Measurements from ENCODE around the gene MYOM1.

MYOM1 gene

DNA sequence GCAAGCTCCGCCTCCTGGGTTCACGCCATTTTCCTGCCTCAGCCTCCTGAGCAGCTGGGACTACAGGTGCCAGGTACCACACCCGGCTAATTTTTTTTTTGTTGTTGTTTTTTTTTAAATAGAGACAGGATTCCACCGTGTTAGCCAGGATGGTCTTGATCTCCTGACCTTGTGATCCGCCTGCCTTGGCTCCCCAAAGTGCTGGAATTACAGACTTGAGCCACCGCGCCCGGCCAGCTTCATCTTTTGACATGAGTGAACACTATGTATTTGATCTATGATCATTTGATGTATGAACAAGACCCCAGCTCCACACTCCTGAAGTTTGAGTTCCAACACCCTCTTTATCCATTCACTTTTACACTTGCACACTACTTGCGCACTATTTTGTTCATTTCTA, 163.5 kb downstream of the MYOM1 start:
- Histone ChIP-seq H3K4me1 (no peaks in the 10 kb centered on the region), H2AFZ (no peak overlapping the region), H3K27me3 (ENCODE audit: control insufficient read depth, insufficient read depth, low read length) (no peaks in the 10 kb centered on the region), H3K4me2 (ENCODE audit: low read length) (no peak overlapping the region), H3K9ac (no peak overlapping the region), H3K79me2 (no peaks in the 10 kb centered on the region), H3K4me3 (ENCODE audit: low read depth, low read length) (no peak overlapping the region), H3K9me3 (ENCODE audit: control insufficient read depth, low read length) (no peaks in the 10 kb centered on the region), H3K36me3 (ENCODE audit: control insufficient read depth, insufficient read depth, low read length) (no peaks in the 10 kb centered on the region), H3K27ac (no peak overlapping the region)
- TF ChIP-seq, protein P1, sequence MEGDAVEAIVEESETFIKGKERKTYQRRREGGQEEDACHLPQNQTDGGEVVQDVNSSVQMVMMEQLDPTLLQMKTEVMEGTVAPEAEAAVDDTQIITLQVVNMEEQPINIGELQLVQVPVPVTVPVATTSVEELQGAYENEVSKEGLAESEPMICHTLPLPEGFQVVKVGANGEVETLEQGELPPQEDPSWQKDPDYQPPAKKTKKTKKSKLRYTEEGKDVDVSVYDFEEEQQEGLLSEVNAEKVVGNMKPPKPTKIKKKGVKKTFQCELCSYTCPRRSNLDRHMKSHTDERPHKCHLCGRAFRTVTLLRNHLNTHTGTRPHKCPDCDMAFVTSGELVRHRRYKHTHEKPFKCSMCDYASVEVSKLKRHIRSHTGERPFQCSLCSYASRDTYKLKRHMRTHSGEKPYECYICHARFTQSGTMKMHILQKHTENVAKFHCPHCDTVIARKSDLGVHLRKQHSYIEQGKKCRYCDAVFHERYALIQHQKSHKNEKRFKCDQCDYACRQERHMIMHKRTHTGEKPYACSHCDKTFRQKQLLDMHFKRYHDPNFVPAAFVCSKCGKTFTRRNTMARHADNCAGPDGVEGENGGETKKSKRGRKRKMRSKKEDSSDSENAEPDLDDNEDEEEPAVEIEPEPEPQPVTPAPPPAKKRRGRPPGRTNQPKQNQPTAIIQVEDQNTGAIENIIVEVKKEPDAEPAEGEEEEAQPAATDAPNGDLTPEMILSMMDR (IDR thresholded peaks at IDR 0.05): no peak

DNA sequence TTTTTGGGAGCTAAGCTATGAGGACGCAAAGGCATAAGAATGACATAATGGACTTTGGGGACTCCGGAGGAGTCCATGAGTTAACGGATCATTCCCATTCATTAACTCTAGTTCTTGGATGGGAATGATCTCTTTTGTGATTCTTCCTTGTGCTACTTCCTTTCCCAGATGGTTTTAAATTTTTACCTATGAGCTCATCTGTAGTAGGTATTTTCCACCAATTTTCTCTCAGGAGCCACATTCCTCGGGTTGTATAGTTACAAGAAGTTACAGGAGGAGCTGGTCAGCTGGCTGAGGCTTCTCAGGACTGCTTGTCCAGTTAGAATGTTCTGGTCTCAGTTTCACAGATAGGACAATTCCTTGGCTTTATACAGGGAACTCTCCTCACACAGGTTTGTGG, 164.0 kb downstream of the MYOM1 start:
- Histone ChIP-seq H3K9ac (no peak overlapping the region), H3K9me3 (ENCODE audit: control insufficient read depth, low read length) (no peaks in the 10 kb centered on the region), H3K4me3 (ENCODE audit: low read depth, low read length) (no peak overlapping the region), H3K79me2 (no peaks in the 10 kb centered on the region), H3K4me1 (no peaks in the 10 kb centered on the region), H2AFZ (no peak overlapping the region), H3K36me3 (ENCODE audit: control insufficient read depth, insufficient read depth, low read length) (no peaks in the 10 kb centered on the region), H3K4me2 (ENCODE audit: low read length) (no peak overlapping the region), H3K27me3 (ENCODE audit: control insufficient read depth, insufficient read depth, low read length) (no peaks in the 10 kb centered on the region), H3K27ac (no peak overlapping the region)
- TF ChIP-seq, protein P1 (IDR thresholded peaks at IDR 0.05): no peak

DNA sequence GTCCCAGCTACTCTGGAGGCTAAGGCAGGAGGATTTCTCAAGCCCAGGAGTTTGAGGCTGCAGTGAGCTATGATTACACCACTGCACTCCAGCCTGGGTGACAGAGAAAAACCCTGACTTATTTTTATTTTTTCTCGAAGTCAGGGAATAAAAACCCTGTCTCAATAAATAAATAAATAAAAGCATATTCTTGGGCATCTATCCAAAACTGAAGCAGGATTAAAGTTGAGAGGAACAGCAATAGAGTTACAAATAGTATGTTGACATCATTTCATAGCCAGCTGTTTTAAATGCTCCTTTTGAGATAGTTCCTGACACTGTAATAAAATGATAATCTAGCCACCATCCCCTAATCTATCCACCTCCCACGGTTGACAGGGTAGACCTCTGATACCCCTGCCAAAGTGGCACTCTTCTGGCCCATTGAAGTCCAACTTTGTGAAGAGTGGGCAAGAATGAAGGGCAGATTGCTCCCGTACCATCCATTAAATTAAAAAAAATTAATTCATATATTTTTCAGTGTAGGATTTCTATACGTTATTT, 164.5 kb downstream of the MYOM1 start:
- Histone ChIP-seq H3K27me3 (ENCODE audit: control insufficient read depth, insufficient read depth, low read length) (no peaks in the 10 kb centered on the region), H3K4me2 (ENCODE audit: low read length) (no peak overlapping the region), H3K4me3 (ENCODE audit: low read depth, low read length) (no peak overlapping the region), H3K36me3 (ENCODE audit: control insufficient read depth, insufficient read depth, low read length) (no peaks in the 10 kb centered on the region), H3K9ac (no peak overlapping the region), H3K79me2 (no peaks in the 10 kb centered on the region), H3K27ac (no peak overlapping the region), H2AFZ (no peak overlapping the region), H3K9me3 (ENCODE audit: control insufficient read depth, low read length) (no peaks in the 10 kb centered on the region), H3K4me1 (no peaks in the 10 kb centered on the region)
- TF ChIP-seq, protein P1 (IDR thresholded peaks at IDR 0.05): no peak

DNA sequence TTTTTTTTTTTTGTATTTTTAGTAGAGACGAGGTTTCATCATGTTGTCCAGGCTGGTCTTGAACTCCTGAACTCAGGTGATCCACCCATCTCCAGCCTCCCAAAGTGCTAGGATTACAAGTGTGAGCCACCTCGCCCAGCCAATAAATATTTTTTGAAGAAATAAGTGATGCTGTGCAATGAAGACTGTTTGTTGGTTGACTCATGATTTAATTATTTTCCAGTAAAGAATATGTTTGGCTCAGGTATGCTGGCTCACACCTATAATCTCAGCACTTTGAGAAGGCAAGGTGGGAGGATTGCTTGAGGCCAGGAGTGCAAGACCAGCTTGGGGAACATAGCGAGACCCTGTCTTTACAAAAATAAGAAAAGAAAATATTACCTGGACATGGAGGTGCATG, 165.0 kb downstream of the MYOM1 start:
- Histone ChIP-seq H2AFZ (no peak overlapping the region), H3K4me3 (ENCODE audit: low read depth, low read length) (no peak overlapping the region), H3K27me3 (ENCODE audit: control insufficient read depth, insufficient read depth, low read length) (no peaks in the 10 kb centered on the region), H3K79me2 (no peaks in the 10 kb centered on the region), H3K9ac (no peak overlapping the region), H3K4me2 (ENCODE audit: low read length) (no peak overlapping the region), H3K36me3 (ENCODE audit: control insufficient read depth, insufficient read depth, low read length) (no peaks in the 10 kb centered on the region), H3K4me1 (no peaks in the 10 kb centered on the region), H3K27ac (no peak overlapping the region), H3K9me3 (ENCODE audit: control insufficient read depth, low read length) (no peaks in the 10 kb centered on the region)
- TF ChIP-seq, protein P1 (IDR thresholded peaks at IDR 0.05): no peak

DNA sequence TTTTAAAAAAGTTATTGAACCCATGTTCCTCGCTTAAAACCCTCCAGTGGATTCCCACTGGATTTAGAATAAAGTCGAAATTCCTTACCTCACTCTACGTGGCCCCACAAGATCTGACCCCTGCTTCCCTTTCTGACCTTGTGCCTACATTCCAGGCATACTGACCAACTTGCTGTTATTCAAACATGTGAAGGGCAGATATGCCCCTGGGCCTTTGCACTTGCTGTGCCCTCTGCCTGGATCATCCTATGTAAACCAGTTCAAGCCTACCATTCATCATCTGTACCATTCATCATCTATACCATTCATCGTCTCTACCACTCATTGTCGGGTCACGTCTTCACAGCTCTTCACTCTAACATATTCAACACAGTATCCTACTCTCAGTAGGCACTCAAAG, 165.6 kb downstream of the MYOM1 start:
- H3K27me3 ChIP-seq (ENCODE audit: control insufficient read depth, insufficient read depth, low read length): no peaks in the 10 kb centered on the region
- no peak overlapping the region for H3K4me3 ChIP-seq (ENCODE audit: low read depth, low read length)

More for the DNA sequence above, 165.6 kb downstream of the MYOM1 start:
- H2AFZ ChIP-seq: no peak overlapping the region
- H3K4me1 ChIP-seq: no peaks in the 10 kb centered on the region
- no peaks in the 10 kb centered on the region for H3K9me3 ChIP-seq (ENCODE audit: control insufficient read depth, low read length)
- H3K36me3 ChIP-seq (ENCODE audit: control insufficient read depth, insufficient read depth, low read length): no peaks in the 10 kb centered on the region
- no peak overlapping the region for H3K27ac ChIP-seq
- H3K79me2 ChIP-seq: no peaks in the 10 kb centered on the region
- H3K9ac ChIP-seq: no peak overlapping the region
- no peak overlapping the region for H3K4me2 ChIP-seq (ENCODE audit: low read length)
- TF ChIP-seq, protein P1 (IDR thresholded peaks at IDR 0.05): no peak

Data from parathyroid adenoma (tissue), 2 donors.